Islet of Langerhans (tissue), 1 donor: ENCODE data around the gene TNS3.
"Not testable (repeated sequence)": the region's sequence is repeated elsewhere in the genome, so short reads cannot be mapped to it uniquely, and the experiment has no call there.

Experiments
- FAIRE-seq: peaks from one replicate; lab custom pipeline; 2011; peaks lifted over from hg19 to GRCh38; lab: Jason Lieb, UNC

Gene TNS3

DNA sequence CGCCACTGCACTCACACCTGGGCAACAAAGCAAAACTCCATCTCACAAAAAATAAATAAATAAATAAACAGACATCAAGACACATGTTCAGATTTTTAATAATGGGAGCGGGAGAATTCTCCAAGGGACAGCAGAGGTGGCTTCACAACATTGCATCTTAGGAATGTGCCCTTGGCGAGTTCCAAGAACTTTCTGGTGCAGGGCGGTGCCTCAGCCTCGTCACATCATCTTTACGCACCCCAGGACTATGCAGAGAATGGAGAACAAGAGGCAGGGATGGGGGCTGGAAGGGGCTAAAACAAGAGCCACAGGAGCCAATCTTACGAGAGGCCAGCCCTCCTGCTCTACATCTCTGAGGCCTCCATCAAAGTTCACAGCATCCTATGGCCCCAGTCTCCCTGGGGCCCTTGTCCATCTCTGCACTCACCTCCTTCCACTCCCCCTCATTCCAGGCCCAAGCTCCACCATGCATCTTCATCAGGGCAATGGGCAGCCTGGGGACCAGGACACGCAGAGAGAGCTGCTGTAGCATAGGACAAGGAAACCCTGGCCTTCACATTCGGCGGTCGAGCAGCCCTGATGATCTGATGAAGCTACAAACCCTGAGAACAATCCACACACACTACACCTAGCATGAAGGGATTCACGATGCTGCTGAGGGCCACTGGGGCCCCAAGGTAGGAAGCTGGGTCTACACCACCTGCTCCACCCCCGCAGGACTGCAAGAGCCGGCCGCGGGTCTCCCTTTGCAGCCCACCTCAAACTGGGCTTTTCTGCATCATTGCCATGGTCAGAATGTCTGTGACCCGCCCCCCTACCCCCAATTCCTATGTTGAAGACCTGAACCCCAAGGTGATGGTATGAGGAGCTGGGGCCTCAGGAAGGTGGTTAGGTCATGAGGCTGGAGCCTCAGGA is 22.3 kb downstream of the TNS3 start:
- FAIRE-seq, result no peak

DNA sequence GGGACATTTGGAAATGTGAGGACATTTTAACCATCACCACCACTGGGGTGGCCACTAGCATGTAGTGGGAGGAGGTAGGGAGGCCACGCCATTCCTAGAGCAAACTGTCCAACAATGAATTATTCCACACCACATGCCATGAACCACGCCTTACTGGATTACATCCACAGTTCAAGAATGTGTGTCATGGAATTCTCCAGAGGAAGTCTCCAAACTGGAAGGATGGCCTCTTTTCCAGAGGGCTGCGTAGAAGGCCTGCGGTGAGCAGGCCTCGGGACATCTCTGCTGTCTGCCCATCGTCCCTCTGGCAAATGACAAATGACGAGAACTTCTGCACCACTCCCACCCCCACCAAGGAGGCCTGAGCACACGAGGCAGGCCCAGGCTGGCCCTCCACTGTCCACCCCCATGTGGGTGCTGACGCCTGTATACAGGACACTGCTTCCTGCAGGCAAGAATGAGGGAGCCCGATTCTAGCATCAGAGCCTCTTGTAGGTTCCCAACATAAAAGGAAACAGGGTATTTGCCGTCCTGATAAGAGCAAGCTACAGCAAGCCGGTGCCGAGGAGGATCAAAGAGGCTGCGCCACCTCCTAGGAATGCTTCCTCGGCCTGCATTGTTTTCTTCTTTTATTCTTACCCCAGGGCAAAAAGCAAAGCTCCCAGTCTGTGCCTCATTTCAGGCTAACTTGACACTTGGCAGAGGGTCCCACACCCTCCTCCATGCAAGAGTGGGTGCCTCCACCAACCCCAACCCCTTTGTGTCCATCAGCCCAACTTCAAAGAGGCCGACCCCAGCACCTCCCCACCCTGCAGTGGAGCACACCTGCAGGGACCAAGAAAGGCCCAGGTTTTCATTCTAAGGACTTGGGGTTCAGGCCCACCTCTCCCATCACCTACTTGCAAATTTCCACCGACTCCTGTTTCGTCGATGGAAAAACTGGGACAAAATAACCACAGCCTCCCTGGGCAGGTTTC is 23.9 kb downstream of the TNS3 start:
- FAIRE-seq, result no peak

GRCh38 chr7:47557317-47557693 is 24.6 kb downstream of the TNS3 start:
- no peak for FAIRE-seq

- no peak for FAIRE-seq
These were observed 25.3 kb downstream of the TNS3 start for GRCh38 chr7:47556511-47557180.

GRCh38 chr7:47553309-47553708 is 28.6 kb downstream of the TNS3 start:
- no peak for FAIRE-seq

DNA sequence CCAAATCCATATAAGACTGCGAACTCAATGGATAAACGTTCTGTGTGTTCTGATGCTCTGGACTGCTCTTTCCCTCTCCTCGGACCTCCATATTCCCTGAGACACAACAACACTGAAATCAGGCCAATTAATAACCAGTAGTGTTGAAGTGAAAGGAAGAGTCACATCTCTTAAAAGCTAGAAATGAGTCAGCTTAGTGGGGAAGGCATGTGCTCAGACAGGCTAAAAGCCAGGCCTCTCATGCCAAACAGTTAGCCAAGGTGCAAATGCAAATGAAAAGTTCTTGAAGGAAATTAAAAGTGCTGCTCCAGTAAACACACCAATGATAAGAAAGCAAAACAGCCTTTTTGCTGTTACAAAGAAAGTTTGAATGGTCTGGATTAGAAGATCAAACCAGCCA is 29.3 kb downstream of the TNS3 start:
- FAIRE-seq, result no peak

GRCh38 chr7:47551668-47552440 is 30.1 kb downstream of the TNS3 start:
- no peak for FAIRE-seq

DNA sequence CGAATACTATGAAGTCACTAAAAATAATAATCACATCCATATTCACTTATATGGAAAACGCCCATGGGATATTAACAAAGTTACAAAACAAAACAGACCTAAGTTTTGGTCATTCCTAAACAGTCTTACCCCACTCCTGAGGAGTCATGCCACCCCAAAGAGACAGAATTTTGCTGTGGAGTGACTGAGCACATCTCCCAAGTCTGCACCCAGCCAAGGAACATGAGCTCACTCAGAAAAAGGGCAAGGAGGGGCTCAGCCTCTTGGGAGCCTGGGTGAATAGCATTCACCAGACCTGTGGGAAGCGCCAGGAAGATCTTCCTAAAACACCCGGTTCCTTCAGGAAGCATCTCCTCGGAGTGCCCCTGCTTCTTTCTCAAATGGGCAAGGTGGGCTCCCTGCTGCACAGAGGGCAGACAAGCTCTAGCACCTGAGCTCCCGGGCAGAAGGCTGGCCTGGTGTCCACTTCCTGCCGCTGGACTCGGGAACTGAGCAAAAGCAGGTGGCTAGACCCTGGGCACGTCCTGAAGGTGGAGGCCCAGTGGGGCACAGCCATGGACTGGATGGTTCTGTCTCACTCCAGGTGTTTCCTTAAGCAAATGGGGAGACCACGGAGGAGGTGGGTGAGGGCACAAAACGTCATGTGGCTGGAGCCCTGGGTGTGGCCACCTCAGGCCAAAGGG is 31.0 kb downstream of the TNS3 start:
- no peak for FAIRE-seq

GRCh38 chr7:47549916-47550315 is 32.0 kb downstream of the TNS3 start:
- no peak for FAIRE-seq

GRCh38 chr7:47549397-47549796 is 32.5 kb downstream of the TNS3 start:
- no peak for FAIRE-seq

GRCh38 chr7:47548546-47548945 is 33.4 kb downstream of the TNS3 start:
- FAIRE-seq, result no peak

DNA sequence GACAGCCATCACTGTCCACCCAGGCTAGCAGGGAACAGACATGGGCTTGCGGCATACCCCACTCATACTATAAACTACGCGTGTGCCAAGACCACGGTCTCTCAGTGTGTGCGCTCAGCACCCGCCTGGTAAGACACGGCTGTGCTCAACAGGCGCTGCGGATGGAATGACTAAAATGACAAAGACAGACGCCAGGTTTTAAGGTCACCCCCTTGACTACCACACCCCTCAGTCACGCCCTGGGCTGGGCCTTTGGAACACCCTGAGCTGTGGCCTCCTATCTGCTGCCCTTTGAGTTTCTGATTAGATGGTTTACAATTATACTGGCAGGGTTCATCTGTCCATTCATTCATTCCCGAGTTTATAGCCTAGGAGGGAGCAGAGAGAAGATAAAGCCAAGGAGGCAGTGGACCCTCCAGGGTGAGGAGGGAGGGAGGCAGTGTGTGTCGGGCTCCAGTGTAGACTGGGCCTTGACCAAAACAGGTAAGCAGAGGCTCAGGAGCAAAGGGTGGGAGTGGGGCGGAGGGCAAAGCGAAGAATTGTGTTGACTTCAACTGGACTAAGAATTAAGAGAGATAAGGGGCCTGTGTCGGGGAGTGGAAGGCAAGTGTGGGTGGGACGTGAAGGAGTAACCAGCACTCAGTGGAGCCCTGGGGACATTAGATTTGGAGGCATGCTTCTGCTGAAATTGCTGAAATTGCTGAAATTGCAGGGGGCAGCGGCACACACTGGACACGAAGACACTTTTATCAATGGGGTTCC is 35.0 kb downstream of the TNS3 start:
- no peak for FAIRE-seq

DNA sequence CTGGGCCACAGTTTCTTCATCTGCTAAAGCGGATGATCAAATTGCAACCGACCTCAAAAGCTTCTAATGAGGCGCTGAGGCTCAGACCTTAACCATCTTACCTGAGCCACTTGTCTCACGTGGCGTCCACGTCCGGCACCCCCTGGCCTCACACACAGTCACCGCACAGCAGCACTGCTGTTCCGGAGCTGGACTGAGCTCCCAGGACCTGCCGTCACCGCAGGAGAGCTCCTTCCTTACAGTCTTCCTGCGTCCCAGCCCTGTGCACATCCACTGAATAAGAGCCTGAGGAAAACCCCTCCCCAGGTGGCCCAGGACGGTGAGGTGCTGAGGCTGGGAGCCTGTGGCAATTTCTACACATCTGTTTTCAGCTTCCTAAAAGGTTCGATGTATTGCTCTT is 35.7 kb downstream of the TNS3 start:
- FAIRE-seq, result no peak

DNA sequence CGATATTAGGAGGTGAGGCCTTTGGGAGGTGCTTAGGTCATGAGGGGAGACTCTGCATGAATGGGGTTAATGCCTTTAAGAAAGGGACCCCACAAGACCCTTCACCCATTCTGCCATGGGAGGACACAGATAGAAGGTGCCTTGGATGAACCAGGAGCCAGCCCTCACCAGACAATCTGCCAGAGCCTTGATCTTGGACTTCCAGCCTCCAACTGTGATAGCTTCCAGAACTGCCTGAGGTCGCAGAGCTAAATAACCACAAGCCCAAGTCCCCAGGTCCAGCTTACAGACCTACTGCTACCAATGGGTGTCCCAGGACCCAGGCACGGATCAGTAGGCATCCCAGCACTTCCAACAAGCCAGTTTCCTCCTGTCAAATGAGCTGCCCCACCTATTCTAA is 37.5 kb downstream of the TNS3 start:
- FAIRE-seq, result no peak

DNA sequence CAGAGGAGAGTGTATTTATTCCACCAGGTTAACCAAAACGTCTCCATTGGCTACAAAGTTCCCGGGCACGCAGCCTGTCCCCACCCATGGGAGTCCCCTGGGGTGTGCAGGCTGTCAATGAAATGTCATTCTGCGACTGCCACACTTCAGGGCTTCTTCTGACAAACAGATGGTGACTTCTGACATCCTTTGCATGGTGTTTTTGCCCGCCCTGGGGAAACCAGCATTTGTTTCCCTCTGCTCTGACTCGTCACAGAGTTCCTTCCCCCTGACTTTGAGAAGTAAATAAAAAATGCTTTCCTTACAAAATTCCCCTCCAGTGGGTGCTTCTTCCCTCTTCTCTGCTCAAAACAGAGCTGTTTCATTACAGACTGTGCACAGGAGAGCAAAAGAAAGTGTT is 38.2 kb downstream of the TNS3 start:
- FAIRE-seq, result no peak

DNA sequence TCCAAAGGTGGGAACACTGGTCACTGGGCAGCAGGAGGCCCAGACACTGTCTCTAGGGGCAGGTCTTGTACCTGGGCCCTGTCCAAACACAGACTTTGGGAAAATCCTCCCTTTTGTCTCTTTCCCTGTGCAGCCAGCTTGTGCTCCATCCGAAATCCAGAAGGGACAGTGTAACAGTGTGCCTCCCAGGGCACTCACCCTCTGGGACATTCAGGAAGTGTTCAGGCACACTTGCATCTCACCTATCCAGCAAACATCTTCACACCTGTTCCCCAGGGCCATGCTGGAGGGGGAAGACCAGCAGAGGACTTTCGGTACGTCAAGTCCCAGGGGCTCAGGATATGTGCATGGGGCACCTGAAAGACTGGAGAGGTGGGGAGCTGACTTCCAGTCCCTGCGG is 38.9 kb downstream of the TNS3 start:
- FAIRE-seq, result no peak

- FAIRE-seq, result no peak
These were observed 39.9 kb downstream of the TNS3 start for GRCh38 chr7:47542051-47542450.

DNA sequence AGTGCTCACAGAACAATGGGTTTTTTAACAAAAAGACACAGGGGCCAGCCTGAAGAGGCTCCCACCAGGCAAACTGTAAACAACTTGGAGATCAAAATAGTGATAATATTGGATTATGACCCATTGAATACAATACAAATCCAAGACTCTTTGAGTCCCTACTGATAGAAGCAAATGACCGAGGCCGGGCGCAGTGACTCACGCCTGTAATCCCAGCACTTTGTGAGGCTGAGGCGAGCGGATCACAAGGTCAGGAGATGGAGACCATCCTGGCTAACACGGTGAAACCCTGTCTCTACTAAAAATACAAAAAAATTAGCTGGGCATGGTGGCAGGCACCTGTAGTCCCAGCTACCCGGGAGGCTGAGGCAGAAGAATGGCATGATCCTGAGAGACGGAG is 40.4 kb downstream of the TNS3 start:
- FAIRE-seq, result not testable (repeated sequence)

DNA sequence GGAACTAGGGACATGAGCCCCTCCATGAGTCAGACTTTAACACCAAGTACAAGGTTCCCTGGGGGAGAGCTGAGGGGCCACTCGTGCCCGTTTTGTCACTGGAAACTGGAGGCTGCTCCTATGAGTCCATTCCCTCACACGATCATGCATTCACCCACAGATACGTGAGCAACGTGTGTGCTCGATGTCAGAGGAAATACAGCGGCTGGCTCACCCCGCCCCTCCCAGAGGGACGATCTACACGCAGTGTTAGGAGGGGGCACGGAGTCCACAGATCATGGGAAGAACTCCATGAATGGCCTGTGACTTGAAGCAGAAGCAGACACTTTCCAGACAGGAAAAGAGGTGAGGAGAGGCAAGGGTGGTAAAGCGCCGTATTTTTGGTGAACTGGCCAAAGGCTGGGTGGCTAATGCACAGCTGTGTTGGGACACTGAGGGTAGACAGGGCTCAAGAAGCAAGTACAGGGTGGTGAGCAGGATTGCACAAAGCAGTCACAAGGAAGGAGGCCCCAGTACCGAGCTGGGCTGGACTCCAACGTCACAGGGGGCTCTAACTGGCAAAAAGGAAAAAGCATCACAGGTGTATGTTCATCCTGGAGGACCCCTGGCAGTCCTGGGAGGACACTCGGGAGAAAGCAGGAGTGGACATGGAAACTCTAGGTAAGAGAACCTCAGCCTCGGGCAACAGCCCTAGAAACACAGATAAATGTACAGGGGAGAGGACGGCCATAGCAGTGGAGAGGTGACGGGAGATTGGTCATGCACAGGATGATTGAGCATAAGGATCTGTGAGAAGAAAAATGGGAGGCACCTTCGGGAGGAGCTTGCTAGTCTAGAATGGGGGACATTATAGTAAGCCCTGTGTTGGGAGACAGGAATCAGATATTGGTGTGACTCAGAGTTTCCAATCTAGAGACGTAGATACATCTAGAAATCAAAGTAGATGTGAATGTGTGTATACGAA is 41.2 kb downstream of the TNS3 start:
- FAIRE-seq, result no peak
